GM19455 (cell line): ENCODE measurements around the gene SARNP.

Experiments
- ATAC-seq: cut with Tn5 transposase; IDR thresholded peaks from one replicate; pipeline ENCODE4 v1.9.1; 2021; ENCODE audit not compliant: unreplicated experiment

Gene SARNP

DNA sequence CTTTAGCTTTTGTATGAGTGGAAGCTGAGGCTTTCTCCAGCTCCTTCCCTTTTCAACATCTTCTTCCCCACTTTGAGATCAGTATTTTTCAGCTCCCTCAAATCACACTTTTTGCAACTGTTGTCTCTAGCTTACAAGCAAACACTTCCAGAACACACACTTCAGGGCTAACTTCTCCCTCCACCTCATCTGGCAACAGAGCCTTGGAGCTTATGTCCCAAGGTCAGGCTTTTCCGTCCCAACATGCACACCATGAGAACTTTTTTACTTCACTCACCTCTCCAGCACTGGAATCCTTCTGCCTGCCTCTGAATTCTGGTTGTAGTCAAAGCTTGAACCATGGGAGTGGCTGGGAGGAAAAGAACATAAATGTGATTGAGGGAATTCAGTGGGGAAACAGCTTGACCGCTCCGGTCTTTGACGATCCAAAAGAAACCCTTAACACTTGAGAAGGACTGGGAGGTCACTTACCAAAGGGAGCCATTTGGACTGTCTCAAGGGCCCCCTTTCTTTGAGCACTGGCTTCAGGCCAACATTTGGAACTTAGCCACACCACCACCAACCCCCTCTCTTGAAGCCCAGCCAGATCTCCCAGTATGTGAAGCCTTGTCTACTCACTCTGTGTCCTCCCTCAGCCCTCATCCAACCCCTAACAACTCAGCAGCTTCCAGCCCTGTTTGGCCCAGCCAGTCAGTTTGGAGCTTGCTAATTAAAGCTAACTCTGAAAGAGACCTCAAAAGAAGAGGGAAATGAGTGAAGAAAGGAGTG is 105.6 kb downstream of the SARNP start:
- no peak for ATAC-seq

DNA sequence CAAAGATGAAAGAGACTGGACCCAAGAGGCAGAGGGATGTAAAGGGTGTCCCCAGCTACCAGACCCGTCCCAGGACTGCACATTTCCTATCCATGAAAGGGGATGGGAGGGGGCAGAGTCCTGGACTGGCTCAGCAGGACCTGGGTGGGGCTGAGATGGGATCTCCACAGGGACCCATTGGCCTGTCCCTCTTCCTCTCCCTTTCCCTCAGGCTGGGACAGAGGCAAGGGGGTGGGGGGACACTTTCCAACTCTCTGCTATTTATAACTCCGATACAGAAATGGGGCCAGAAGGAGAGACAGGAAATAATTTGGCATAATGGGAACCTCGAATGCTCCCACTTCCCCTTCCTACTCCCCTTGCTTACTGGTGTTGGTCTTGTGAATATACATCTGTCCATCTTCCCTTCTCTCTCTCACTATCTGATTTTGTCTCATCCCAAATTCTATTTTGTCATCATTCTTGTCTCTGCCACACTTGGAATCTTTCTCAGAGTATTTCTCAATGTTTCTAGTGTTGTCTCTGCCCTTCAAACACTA is 108.8 kb downstream of the SARNP start:
- ATAC-seq: no peak

DNA sequence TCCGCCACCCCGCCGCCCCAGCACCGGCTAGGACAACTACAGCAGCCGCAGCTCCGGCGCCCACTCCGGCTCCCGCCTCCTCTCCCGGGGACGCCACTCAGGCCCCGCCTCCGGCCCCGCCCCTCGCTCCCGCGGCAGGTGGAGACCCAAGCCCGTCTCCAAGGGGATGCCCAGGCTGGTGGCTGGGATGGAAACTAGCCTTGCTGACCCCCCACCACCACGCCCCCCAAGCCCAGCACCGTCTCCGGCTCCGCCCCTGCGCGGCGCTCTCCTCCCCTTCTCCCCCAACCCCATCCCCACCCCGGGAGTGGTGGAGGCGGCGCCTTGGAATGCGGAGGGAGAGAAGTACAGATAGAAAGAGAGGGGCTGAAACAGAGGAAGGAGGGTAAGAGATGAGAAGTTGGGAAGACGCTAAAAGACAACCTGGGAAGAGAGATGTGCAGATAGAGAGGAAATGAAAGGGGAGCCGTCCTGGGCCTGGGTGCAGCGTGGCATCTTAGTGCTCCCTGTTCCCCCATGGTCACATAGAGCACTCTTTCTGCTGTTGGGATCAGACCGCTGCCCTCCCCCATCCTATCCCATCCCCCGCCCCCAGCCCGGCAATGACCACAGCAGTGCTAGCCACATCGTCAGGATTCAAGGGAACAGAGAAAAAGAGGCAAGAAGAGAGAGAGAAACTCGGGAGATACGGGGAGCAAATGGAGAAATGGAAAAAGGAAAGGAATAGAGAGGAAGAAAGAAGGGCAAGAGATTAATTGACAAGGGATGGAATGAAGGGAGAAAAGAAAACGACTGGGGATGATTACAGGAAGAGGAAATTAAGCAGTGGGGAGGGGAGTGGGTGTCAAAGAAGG is 109.5 kb downstream of the SARNP start, which contains the start of gene ITGA7:
Gene ITGA7 (minus strand): TSS at position 64 of the 854 bp plus-strand sequence. CDS start 222 bp downstream, outside the sequence.
- ATAC-seq: peak; percentile 67
